ENCODE data around the gene NRSN2. TPM values are rescaled to one million over a fixed set of nuclear protein-coding genes. Genes with fewer than 3 reads are reported as not detected.
"Not testable (repeated sequence)": the region's sequence is repeated elsewhere in the genome, so short reads cannot be mapped to it uniquely, and the experiment has no call there.

Gene NRSN2
- total RNA-seq, 4 donors from 2014 or later: 3.7 to 13.8 (median 7.2) TPM

DNA sequence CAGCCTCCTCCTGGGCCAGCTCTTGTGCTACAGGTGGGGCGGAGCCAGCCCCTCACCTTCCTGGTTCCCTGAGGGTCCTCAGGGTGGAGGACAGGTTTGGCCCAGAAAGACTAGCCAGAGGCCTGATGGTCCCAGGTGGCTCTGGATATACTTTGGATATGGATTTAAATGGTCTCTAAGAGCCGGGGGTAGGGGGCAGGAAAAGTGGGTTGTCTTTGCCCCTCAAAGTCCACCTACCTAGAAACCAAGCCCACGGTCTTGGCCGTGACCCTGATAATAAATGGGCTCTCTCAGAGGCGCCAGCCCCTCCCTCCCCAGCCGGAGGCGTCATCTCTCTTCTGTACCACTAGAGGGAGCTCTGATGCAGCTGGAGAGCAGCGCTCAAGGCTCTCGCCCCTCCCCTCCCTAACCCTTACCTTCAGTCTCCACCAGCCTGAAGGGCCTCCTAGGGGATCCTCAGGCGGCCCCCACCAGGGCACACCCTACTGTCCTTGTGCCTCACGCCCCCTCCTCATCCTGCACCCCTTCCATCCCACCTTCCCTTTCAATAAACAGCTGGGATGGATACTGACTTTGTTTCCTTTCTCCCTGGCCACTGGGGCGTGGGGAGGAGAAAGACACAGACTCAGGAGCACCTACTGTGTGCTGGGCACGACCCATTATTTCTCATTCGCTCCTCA lies 7.5 kb downstream of the NRSN2 start:
- H3K27ac ChIP-seq: no peak overlapping the region
- H3K4me3 ChIP-seq: no peak overlapping the region
- no peak for TF ChIP-seq POLR2A (IDR thresholded peaks at IDR 0.05)
- peak; percentile 85 to 95 (median 92) for TF ChIP-seq CTCF (IDR thresholded peaks at IDR 0.05)
- H3K4me1 ChIP-seq: peaks cover 0 to 8% (median 7%) of the 10 kb centered on the region in 3 donors
- 11 to 35% methylated on average over 4 to 13 of the region's 14 CpGs for WGBS, 2 donors
- H3K27me3 ChIP-seq: no peaks in the 10 kb centered on the region
- intact Hi-C loops (cut with DNase I): loop anchor here (5.0 kb wide), 1 partner anchor 123 kb away; no protein-coding TSS in a partner anchor
- peak; percentile 26 for DNase-seq
- no peaks in the 10 kb centered on the region for H3K9me3 ChIP-seq
- H3K36me3 ChIP-seq: peaks cover 0 to 27% (median 5%) of the 10 kb centered on the region in 3 donors

- H3K4me3 ChIP-seq; H3K27me3 ChIP-seq; H3K27ac ChIP-seq; DNase-seq; intact Hi-C loops (cut with DNase I); H3K9me3 ChIP-seq: not testable (repeated sequence)
- Histone ChIP-seq H3K4me1 (peaks cover 0 to 20% (median 7%) of the 10 kb centered on the region in 3 donors), H3K36me3 (peaks cover 0 to 14% (median 0%) of the 10 kb centered on the region in 3 donors)
- 78 to 84% methylated on average over 2 of the region's 2 CpGs for WGBS, 2 donors
These were observed 9.2 kb downstream of the NRSN2 start for GRCh38 chr20:356154-356553.

DNA sequence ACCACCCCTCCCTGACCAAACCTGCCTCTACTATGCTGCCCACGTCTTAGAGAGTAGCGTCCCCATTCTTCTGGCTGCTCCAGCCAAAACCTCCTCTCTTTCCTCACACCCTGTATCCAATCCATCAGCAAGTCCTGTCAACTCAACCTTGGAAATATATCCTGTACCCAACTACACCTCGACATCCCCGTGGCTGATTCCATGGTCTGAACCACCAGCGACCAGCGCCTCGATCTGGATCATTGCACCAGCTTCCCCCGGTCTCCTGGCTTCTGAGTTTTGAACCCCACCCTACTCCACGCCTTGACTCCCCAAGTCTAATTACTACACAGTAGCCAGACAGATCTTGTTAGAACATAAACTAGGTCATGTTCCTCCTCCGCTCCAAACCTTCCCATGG lies 9.8 kb downstream of the NRSN2 start:
- Histone ChIP-seq H3K27me3 (no peaks in the 10 kb centered on the region), H3K4me3 (no peak overlapping the region), H3K27ac (no peak overlapping the region), H3K36me3 (peaks cover 0 to 8% (median 0%) of the 10 kb centered on the region in 3 donors), H3K9me3 (no peaks in the 10 kb centered on the region), H3K4me1 (peaks cover 0 to 26% (median 7%) of the 10 kb centered on the region in 3 donors)
- intact Hi-C loops (cut with DNase I): no loop called here
- no peak for TF ChIP-seq POLR2A (IDR thresholded peaks at IDR 0.05)
- no peak for DNase-seq
- 76 to 81% methylated on average over 10 of the region's 10 CpGs for WGBS, 2 donors

DNA sequence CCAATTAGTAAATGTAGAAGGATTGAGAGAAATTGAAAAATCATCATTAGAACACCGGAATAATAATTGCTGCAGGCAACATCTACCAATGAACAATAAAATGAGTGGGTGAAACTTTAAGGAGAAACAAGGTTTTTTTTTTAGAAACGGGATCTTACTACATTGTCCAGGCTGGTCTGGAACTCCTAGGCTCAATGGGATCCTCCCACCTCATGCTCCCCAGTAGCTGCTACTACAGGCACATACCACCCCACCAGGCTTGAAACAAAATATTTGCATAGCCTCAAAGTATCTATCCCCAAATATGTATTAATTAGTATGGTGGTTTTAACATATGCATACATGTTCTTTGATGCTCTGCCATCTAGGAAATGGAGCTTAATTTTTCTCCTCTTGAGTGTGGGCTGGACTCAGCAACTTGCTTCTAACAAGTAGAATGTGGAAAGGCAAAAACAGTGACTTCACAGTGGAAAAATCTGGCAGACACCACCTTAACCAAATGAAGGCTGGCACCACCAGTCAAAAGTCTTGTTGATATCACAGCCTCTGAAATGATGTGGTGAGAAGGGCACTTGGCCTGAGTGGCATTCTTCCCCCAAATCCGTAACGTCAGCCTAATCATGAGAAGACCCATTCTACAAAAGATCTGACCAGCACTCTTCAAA lies 12.1 kb downstream of the NRSN2 start:
- no peaks in the 10 kb centered on the region for H3K36me3 ChIP-seq
- no peak for DNase-seq
- no peak overlapping the region for H3K4me3 ChIP-seq
- intact Hi-C loops (cut with DNase I): no loop called here
- no peak overlapping the region for H3K27ac ChIP-seq
- H3K9me3 ChIP-seq: no peaks in the 10 kb centered on the region
- H3K4me1 ChIP-seq: peaks cover 0 to 48% (median 16%) of the 10 kb centered on the region in 3 donors
- no peak for TF ChIP-seq CTCF (IDR thresholded peaks at IDR 0.05)
- no peak for TF ChIP-seq POLR2A (IDR thresholded peaks at IDR 0.05)
- 54 to 70% methylated on average over 4 of the region's 4 CpGs for WGBS, 2 donors
- H3K27me3 ChIP-seq: no peaks in the 10 kb centered on the region

GRCh38 chr20:361561-361960 lies 14.7 kb downstream of the NRSN2 start:
- H3K9me3 ChIP-seq: no peaks in the 10 kb centered on the region
- H3K36me3 ChIP-seq: no peaks in the 10 kb centered on the region
- TF ChIP-seq POLR2A (IDR thresholded peaks at IDR 0.05) (no peak), CTCF (IDR thresholded peaks at IDR 0.05) (no peak)
- 29 to 60% methylated on average over 8 of the region's 8 CpGs for WGBS, 2 donors
- intact Hi-C loops (cut with DNase I): no loop called here
- no peak overlapping the region for H3K27ac ChIP-seq
- H3K4me3 ChIP-seq: no peak overlapping the region
- no peak for DNase-seq
- H3K4me1 ChIP-seq: peaks cover 0 to 66% (median 17%) of the 10 kb centered on the region in 3 donors
- no peaks in the 10 kb centered on the region for H3K27me3 ChIP-seq
